Esophagus squamous epithelium (tissue), 5 donors: ENCODE results near the gene UBB. TPM values are rescaled to one million over a fixed set of nuclear protein-coding genes. Genes with fewer than 3 reads are reported as not detected.
"Not testable (repeated sequence)": the region's sequence is repeated elsewhere in the genome, so short reads cannot be mapped to it uniquely, and the experiment has no call there.

ENCODE experiments used
- DNase-seq: peaks from one replicate; lab custom pipeline; 2025; lab: John Stamatoyannopoulos, UW
- H3K27ac ChIP-seq, 4 donors: fragments of 200-600 bp; sonication (generic); one replicate each; pipeline ENCODE4 v1.5.1; 2016 to 2019; ENCODE audit warnings: mild to moderate bottlenecking in 1 of 4
- H3K27me3 ChIP-seq, 4 donors: fragments of 200-600 bp; sonication (generic); 1 replicate in 3 of 4; 2 replicates in 1 of 4; pipeline versions ENCODE4 v1.5.1 to v1.6.0; 2017 to 2021; ENCODE audit warnings: antibody characterized with exemption in 1 of 4
- H3K36me3 ChIP-seq, 3 donors: fragments of 200-600 bp; sonication (generic); one replicate each; pipeline ENCODE4 v1.5.1; 2016 to 2019
- H3K4me1 ChIP-seq, 3 donors: fragments of 200-600 bp; sonication (generic); one replicate each; pipeline ENCODE4 v1.5.1; 2017 to 2019
- H3K4me3 ChIP-seq, 4 donors: fragments of 200-600 bp; sonication (generic); 1 replicate in 3 of 4; 2 replicates in 1 of 4; pipeline ENCODE4 v1.5.1; 2016 to 2019; ENCODE audit warnings: mild to moderate bottlenecking in 2 of 4, moderate library complexity in 1 of 4
- H3K9me3 ChIP-seq, 3 donors: fragments of 200-600 bp; sonication (generic); one replicate each; pipeline ENCODE4 v1.5.1; 2016 to 2019
- POLR2A ChIP-seq, 4 donors: fragments of 450-650 bp; IDR thresholded peaks; one replicate each; pipeline ENCODE4 v1.6.1; 2017; ENCODE audit warnings: antibody characterized with exemption in 4 of 4, mild to moderate bottlenecking in 4 of 4, moderate library complexity in 3 of 4
- WGBS, 2 donors: methylation state at CpG; one replicate each; pipeline ENCODE4 v1.1.5; 2018; 5-methylcytosine and 5-hydroxymethylcytosine counted together
- intact Hi-C: fragments of 100-400 bp; cut with DNase I; formaldehyde crosslinking; loops from one replicate; pipeline ENCODE4 v1.15.0; 2022
- total RNA-seq, 4 donors: library from RNA; depleted of rRNA; stranded (reverse); fragments of >200 nt; gene quantifications; one replicate each; pipeline ENCODE4 v1.1.0, GENCODE V29; 2016
- TF ChIP-seq, protein P1 (sequence below), 6 experiments: fragments of 450-650 bp in 4 of 6; fragments of 200-600 bp in 2 of 6; sonication (generic) in 2 of 6; IDR thresholded peaks; one replicate each; pipeline ENCODE4 v1.5.1; 2016 to 2019; ENCODE audit warnings: antibody characterized with exemption in 6 of 6, mild to moderate bottlenecking in 4 of 6, moderate library complexity in 4 of 6
- donor health status: DM: yes; HTN: yes; CAD: no.

UBB gene
- total RNA-seq, 4 donors from 2014 or later = 360 to 590 (median 461) TPM

DNA sequence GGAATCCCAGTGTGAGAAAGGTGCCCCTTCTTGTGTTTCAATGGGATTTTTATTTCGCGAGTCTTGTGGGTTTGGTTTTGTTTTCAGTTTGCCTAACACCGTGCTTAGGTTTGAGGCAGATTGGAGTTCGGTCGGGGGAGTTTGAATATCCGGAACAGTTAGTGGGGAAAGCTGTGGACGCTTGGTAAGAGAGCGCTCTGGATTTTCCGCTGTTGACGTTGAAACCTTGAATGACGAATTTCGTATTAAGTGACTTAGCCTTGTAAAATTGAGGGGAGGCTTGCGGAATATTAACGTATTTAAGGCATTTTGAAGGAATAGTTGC is 567 bp downstream of the UBB start:
- Histone ChIP-seq H3K4me3 (peak overlapping the region; percentile 54 to 90 (median 79)), H3K4me1 (peaks cover 23 to 75% (median 25%) of the 10 kb centered on the region in 3 donors), H3K36me3 (peaks cover 4 to 20% (median 10%) of the 10 kb centered on the region in 3 donors), H3K27ac (peak overlapping the region; percentile 90 to 99 (median 96)), H3K27me3 (no peaks in the 10 kb centered on the region), H3K9me3 (no peaks in the 10 kb centered on the region)
- intact Hi-C loops = no loop called here
- no peak for DNase-seq
- 0 to 1% methylated on average over 14 of the region's 14 CpGs for WGBS, 2 donors
- no peak for TF ChIP-seq POLR2A (IDR thresholded peaks at IDR 0.05)
- TF ChIP-seq, protein P1, sequence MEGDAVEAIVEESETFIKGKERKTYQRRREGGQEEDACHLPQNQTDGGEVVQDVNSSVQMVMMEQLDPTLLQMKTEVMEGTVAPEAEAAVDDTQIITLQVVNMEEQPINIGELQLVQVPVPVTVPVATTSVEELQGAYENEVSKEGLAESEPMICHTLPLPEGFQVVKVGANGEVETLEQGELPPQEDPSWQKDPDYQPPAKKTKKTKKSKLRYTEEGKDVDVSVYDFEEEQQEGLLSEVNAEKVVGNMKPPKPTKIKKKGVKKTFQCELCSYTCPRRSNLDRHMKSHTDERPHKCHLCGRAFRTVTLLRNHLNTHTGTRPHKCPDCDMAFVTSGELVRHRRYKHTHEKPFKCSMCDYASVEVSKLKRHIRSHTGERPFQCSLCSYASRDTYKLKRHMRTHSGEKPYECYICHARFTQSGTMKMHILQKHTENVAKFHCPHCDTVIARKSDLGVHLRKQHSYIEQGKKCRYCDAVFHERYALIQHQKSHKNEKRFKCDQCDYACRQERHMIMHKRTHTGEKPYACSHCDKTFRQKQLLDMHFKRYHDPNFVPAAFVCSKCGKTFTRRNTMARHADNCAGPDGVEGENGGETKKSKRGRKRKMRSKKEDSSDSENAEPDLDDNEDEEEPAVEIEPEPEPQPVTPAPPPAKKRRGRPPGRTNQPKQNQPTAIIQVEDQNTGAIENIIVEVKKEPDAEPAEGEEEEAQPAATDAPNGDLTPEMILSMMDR (IDR thresholded peaks at IDR 0.05) = no peak

DNA sequence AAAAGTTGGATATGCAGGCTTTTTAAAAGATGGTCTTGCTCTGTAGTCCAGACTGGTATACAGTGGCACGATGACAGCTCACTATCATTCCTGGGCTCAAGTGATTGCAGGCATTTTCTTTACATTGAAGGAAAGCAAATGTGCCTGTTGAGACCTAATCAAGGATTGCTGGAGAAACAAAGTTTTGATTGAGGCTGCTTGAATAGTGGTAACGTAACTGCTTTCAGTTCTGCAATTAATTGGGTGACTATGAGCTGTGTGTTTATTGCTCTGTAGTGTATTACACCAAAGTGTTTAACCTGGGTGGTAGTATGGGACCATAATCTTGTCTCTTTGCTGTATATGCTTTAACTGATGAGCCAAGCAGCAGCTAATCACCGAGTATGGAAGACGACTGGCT is 2.3 kb downstream of the UBB start:
- no peak for DNase-seq
- intact Hi-C loops = no loop called here
- Histone ChIP-seq H3K27me3 (no peaks in the 10 kb centered on the region), H3K9me3 (no peaks in the 10 kb centered on the region), H3K4me3 (peak overlapping the region in 2 of 4 donors; percentile 2 to 18), H3K36me3 (peaks cover 4 to 20% (median 10%) of the 10 kb centered on the region in 3 donors), H3K4me1 (peaks cover 23 to 75% (median 25%) of the 10 kb centered on the region in 3 donors), H3K27ac (peak overlapping the region in 1 of 4 donors; percentile 99)
- TF ChIP-seq, protein P1 (IDR thresholded peaks at IDR 0.05) = no peak
- no peak for TF ChIP-seq POLR2A (IDR thresholded peaks at IDR 0.05)
- WGBS, 2 donors = 47 to 54% methylated on average over 4 of the region's 4 CpGs

DNA sequence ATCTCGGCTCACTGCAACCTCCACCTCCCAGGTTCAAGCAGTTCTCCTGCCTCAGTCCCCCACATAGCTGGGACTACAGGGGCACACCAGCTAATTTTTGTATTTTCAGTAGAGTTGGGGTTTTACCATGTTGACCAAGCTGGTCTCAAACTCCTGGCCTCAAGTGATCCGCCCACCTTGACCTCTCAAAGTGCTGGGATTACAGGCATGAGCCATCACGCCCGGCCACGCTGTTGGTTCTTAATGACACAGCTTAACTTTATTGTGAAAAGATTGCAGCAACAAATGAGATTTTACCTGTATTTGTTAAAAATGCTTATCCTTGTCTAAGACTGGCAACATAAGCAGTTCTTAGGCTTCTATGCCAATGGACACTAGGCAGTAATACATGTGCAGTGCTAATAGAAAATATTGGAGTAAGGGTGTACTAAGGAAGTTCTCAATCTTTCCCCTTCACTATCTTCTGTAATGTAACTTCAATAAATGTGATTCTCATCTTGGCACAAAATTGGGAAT is 2.9 kb downstream of the UBB start:
- Histone ChIP-seq H3K27ac (peak overlapping the region in 1 of 4 donors; percentile 99), H3K27me3 (no peaks in the 10 kb centered on the region), H3K36me3 (peaks cover 4 to 20% (median 10%) of the 10 kb centered on the region in 3 donors), H3K4me1 (peaks cover 23 to 68% (median 25%) of the 10 kb centered on the region in 3 donors), H3K9me3 (no peaks in the 10 kb centered on the region), H3K4me3 (peak overlapping the region in 1 of 4 donors; percentile 18)
- TF ChIP-seq POLR2A (IDR thresholded peaks at IDR 0.05) = no peak
- TF ChIP-seq, protein P1 (IDR thresholded peaks at IDR 0.05) = no peak
- DNase-seq = no peak
- WGBS, 2 donors = 71 to 72% methylated on average over 4 to 5 of the region's 5 CpGs
- intact Hi-C loops = no loop called here

DNA sequence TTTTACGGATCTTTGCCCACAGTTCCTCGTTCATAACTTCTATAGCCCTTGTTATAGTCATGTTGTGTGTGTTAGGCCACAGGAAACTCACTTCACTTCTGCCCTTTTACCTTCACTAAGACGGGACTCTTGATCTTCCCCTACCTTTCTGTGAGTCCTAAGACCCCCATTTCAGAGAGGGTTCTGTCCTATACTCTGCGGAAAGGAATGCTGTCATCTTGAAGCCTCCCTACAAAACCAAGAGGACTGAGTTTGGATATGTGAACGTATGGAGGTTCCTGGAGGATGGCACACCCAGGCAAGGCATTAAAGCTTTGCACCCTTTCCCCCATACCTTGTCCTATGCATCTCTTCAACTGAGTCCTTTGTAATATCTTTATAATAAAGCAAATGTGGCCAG is 3.7 kb downstream of the UBB start:
- Histone ChIP-seq H3K36me3 (peaks cover 4 to 20% (median 10%) of the 10 kb centered on the region in 3 donors), H3K4me1 (peaks cover 23 to 61% (median 25%) of the 10 kb centered on the region in 3 donors), H3K4me3 (no peak overlapping the region), H3K27ac (no peak overlapping the region), H3K27me3 (no peaks in the 10 kb centered on the region), H3K9me3 (no peaks in the 10 kb centered on the region)
- TF ChIP-seq, protein P1 (IDR thresholded peaks at IDR 0.05) = no peak
- TF ChIP-seq POLR2A (IDR thresholded peaks at IDR 0.05) = no peak
- WGBS, 2 donors = 66 to 68% methylated on average over 5 of the region's 5 CpGs
- intact Hi-C loops = no loop called here
- no peak for DNase-seq

DNA sequence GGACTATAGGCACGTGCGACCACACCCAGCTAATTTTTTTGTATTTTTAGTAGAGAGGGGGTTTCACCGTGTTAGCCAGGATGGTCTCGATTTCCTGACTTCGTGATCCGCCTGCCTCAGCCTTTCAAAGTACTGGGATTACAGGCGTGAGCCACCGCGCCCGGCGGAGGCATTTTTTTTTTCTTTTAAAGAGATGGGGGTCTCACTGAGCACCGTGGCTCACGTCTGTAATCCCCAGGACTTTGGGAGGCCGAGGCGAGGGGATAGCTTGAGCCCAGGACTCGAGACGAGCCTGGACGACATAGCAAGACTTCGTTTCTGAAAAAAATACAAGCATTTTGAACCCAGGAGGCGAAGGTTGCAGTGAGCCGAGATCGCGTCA is 5.2 kb downstream of the UBB start:
- H3K4me3 ChIP-seq = peak overlapping the region in 3 of 4 donors; percentile 49 to 68 (median 49)
- peaks cover 23 to 52% (median 25%) of the 10 kb centered on the region in 3 donors for H3K4me1 ChIP-seq
- H3K27me3 ChIP-seq, DNase-seq, H3K9me3 ChIP-seq, intact Hi-C loops: not testable (repeated sequence)
- 36 to 57% methylated on average over 15 to 18 of the region's 23 CpGs for WGBS, 2 donors
- H3K36me3 ChIP-seq = peaks cover 4 to 20% (median 10%) of the 10 kb centered on the region in 3 donors
- H3K27ac ChIP-seq = peak overlapping the region in 1 of 4 donors; percentile 40
